Measurements from ENCODE around the gene XRCC4.

XRCC4 gene

GRCh38 chr5:83058726-83059125 is 18.6 kb upstream of the XRCC4 start:
- peaks cover 21 to 57% of the 10 kb centered on the region in 2 experiments for H3K36me3 ChIP-seq (ENCODE audit: control insufficient read depth in 2 of 2, insufficient read depth in 1 of 2, low read length in 2 of 2)
- ChIA-PET POLR2A (no interaction called here), CTCF (no interaction called here)
- H3K9me3 ChIP-seq (ENCODE audit: control insufficient read depth, insufficient read depth, low read depth, low read length) = no peaks in the 10 kb centered on the region
- TF ChIP-seq ZNF530 (tag by site-specific recombination; IDR thresholded peaks at IDR 0.05; ENCODE audit: low read depth) = no peak
- no peak for TF ChIP-seq ZNF585B (tag by site-specific recombination; IDR thresholded peaks at IDR 0.05)
- TF ChIP-seq ZNF776 (tag by site-specific recombination; IDR thresholded peaks at IDR 0.05; ENCODE audit: borderline replicate concordance) = no peak
- no peak for TF ChIP-seq ZNF391 (tag by site-specific recombination; IDR thresholded peaks at IDR 0.05; ENCODE audit: borderline replicate concordance, low read depth)
- no peak for TF ChIP-seq PRDM4 (tag by site-specific recombination; IDR thresholded peaks at IDR 0.05)
- no peak for TF ChIP-seq MYNN (tag by site-specific recombination; IDR thresholded peaks at IDR 0.05; ENCODE audit: borderline replicate concordance)
- TF ChIP-seq ZNF785 (tag by site-specific recombination; IDR thresholded peaks at IDR 0.05) = no peak
- TF ChIP-seq ZNF280C (tag by site-specific recombination; IDR thresholded peaks at IDR 0.05) = no peak
- no peak for TF ChIP-seq ZBTB17 (tag by site-specific recombination; IDR thresholded peaks at IDR 0.05)
- TF ChIP-seq ZNF629 (tag by site-specific recombination; IDR thresholded peaks at IDR 0.05) = no peak
- TF ChIP-seq ZNF138 (tag by site-specific recombination; IDR thresholded peaks at IDR 0.05; ENCODE audit: borderline replicate concordance) = no peak
- TF ChIP-seq SCRT1 (tag by site-specific recombination; IDR thresholded peaks at IDR 0.05; ENCODE audit: borderline replicate concordance) = no peak
- peaks cover 5% of the 10 kb centered on the region for H3K4me1 ChIP-seq (ENCODE audit: control insufficient read depth, insufficient read depth, low read length)
- H3K27ac ChIP-seq (ENCODE audit: extremely low read depth, low read depth, low read length) = no peak overlapping the region
- H3K4me3 ChIP-seq (ENCODE audit: low read depth, low read length) = no peak overlapping the region

GRCh38 chr5:83059341-83059740 is 18.0 kb upstream of the XRCC4 start:
- H3K27ac ChIP-seq (ENCODE audit: extremely low read depth, low read depth, low read length) = no peak overlapping the region
- no peak overlapping the region for H3K4me3 ChIP-seq (ENCODE audit: low read depth, low read length)
- H3K4me1 ChIP-seq (ENCODE audit: control insufficient read depth, insufficient read depth, low read length) = peaks cover 5% of the 10 kb centered on the region
- no peaks in the 10 kb centered on the region for H3K9me3 ChIP-seq (ENCODE audit: control insufficient read depth, insufficient read depth, low read depth, low read length)
- H3K36me3 ChIP-seq (ENCODE audit: control insufficient read depth in 2 of 2, insufficient read depth in 1 of 2, low read length in 2 of 2) = peaks cover 19 to 58% of the 10 kb centered on the region in 2 experiments
- no peak for TF ChIP-seq ZNF610 (tag by site-specific recombination; IDR thresholded peaks at IDR 0.05; ENCODE audit: borderline replicate concordance)
- no peak for TF ChIP-seq TSHZ1 (tag by site-specific recombination; IDR thresholded peaks at IDR 0.05; ENCODE audit: borderline replicate concordance)
- TF ChIP-seq HOXC10 (CRISPR knock-in tag; IDR thresholded peaks at IDR 0.05) = no peak
- TF ChIP-seq ZBTB44 (tag by site-specific recombination; IDR thresholded peaks at IDR 0.05) = no peak
- TF ChIP-seq ZNF488 (tag by site-specific recombination; IDR thresholded peaks at IDR 0.05) = no peak
- no peak for TF ChIP-seq GFI1B (tag by site-specific recombination; IDR thresholded peaks at IDR 0.05)
- POLR2A ChIA-PET = no interaction called here
- CTCF ChIA-PET = no interaction called here
